Measurements from ENCODE around the gene BCOR.

GRCh38 chrX:40091691-40092421, 5.9 kb downstream of the BCOR start:
- TF ChIP-seq FOXM1 (IDR thresholded peaks at IDR 0.05; ENCODE audit: low read depth) (no peak), CTCF (IDR thresholded peaks at IDR 0.05) (no peak)
